CD4-positive, alpha-beta T cell (primary cell): ENCODE data around the gene NCKAP5. TPM values are rescaled to one million over a fixed set of nuclear protein-coding genes. Genes with fewer than 3 reads are reported as not detected.

Experiments used
- ATAC-seq: fragments of 200-7000 bp; cut with Tn5 transposase; one replicate; pipeline ENCODE4 v1.10.0; 2022; ENCODE audit warnings: mild to moderate bottlenecking; ENCODE audit not compliant: poor library complexity
- CTCF ChIA-PET: fragments of 350-600 bp; sonication (Branson Sonifier 250); formaldehyde crosslinking; loops from one replicate; lab custom pipeline; 2021; ENCODE audit warnings: antibody characterized with exemption, inconsistent platforms; lab: Charles Lee
- POLR2A ChIA-PET: fragments of 350-600 bp; sonication (Branson Sonifier 250); formaldehyde crosslinking; loops from one replicate; lab custom pipeline; 2021; ENCODE audit warnings: antibody characterized with exemption, inconsistent platforms; lab: Charles Lee
- DNase-seq, 14 experiments: peaks; one replicate each; pipeline ENCODE4 v3.0.0-alpha.2; 2013 to 2020; ENCODE audit warnings: mixed read lengths in 2 of 14
- H3K27ac ChIP-seq, 2 donors: one replicate each; pipeline versions ENCODE4 v1.5.1 to v1.7.0; 2013; ENCODE audit warnings: low read length in 2 of 2, low read depth in 1 of 2, mild to moderate bottlenecking in 1 of 2
- H3K27me3 ChIP-seq, 2 experiments: 1 replicate in 1 of 2; 2 replicates in 1 of 2; pipeline versions ENCODE4 v1.6.1 to v1.7.0; 2013; ENCODE audit warnings: low read length in 2 of 2, control low read depth in 1 of 2, mild to moderate bottlenecking in 1 of 2, moderate library complexity in 1 of 2; ENCODE audit not compliant: insufficient read depth in 2 of 2, control insufficient read depth in 1 of 2
- H3K36me3 ChIP-seq: one replicate; pipeline ENCODE4 v1.6.1; 2013; ENCODE audit warnings: low read length, control low read depth; ENCODE audit not compliant: insufficient read depth
- H3K4me1 ChIP-seq: one replicate; pipeline ENCODE4 v1.6.1; 2013; ENCODE audit warnings: low read length, control low read depth; ENCODE audit not compliant: insufficient read depth
- H3K4me3 ChIP-seq: one replicate; pipeline ENCODE4 v1.5.1; 2013; ENCODE audit warnings: mild to moderate bottlenecking, low read length, moderate library complexity
- H3K9me3 ChIP-seq, 2 experiments: 1 replicate in 1 of 2; 2 replicates in 1 of 2; pipeline versions ENCODE4 v1.6.1 to v1.7.0; 2013; ENCODE audit warnings: low read length in 2 of 2, mild to moderate bottlenecking in 2 of 2, control low read depth in 1 of 2, moderate library complexity in 1 of 2; ENCODE audit not compliant: control insufficient read depth in 1 of 2, insufficient read depth in 1 of 2
- H3K27ac Mint-ChIP-seq: one replicate; pipeline ENCODE4 v1.8.0; 2020; ENCODE audit warnings: mixed read lengths
- H3K27me3 Mint-ChIP-seq: one replicate; pipeline ENCODE4 v1.8.0; 2021; ENCODE audit warnings: mixed read lengths
- H3K36me3 Mint-ChIP-seq: one replicate; pipeline ENCODE4 v1.8.0; 2021; ENCODE audit warnings: low read depth, mixed read lengths
- H3K4me1 Mint-ChIP-seq: one replicate; pipeline ENCODE4 v1.8.0; 2021; ENCODE audit warnings: low read depth, mixed read lengths
- H3K4me3 Mint-ChIP-seq: one replicate; pipeline ENCODE4 v1.8.0; 2020; ENCODE audit warnings: mild to moderate bottlenecking, mixed read lengths
- H3K9me3 Mint-ChIP-seq: one replicate; pipeline ENCODE4 v1.8.0; 2020; ENCODE audit warnings: mixed read lengths
- CTCF ChIP-seq: fragments of 200-600 bp; IDR thresholded peaks from one replicate; pipeline ENCODE4 v1.8.0; 2022; ENCODE audit warnings: antibody characterized with exemption, mild to moderate bottlenecking
- intact Hi-C, 2 experiments: fragments of 100-400 bp; cut with DNase I in 1 of 2; cut with micrococcal nuclease in 1 of 2; formaldehyde crosslinking; loops; one replicate each; pipeline versions ENCODE4 v1.15.1 to v1.9.0; 2023 to 2025; cut with DNase I, micrococcal nuclease
- total RNA-seq, 174 experiments: library from RNA in 2 of 174; stranded (reverse) in 2 of 174; gene quantifications; one replicate each; pipeline ENCODE4 v1.2.3 and lab custom pipeline; 2021 to 2026

Gene NCKAP5
- total RNA-seq, 2 experiments from 2014 or later: not detected

- peaks cover under 1% of the 10 kb centered on the region for H3K9me3 Mint-ChIP-seq
- DNase-seq (no peak), ATAC-seq (no peak)
- no peak for TF ChIP-seq CTCF
- no peaks in the 10 kb centered on the region for H3K4me1 ChIP-seq
- H3K4me3 Mint-ChIP-seq: no peak overlapping the region
- no peak overlapping the region for H3K27ac ChIP-seq
- ChIA-PET CTCF (no interaction called here), POLR2A (no interaction called here)
- H3K4me1 Mint-ChIP-seq: no peaks in the 10 kb centered on the region
- no peak overlapping the region for H3K27ac Mint-ChIP-seq
- no peaks in the 10 kb centered on the region for H3K27me3 ChIP-seq
- intact Hi-C loops: no loop called here
- no peaks in the 10 kb centered on the region for H3K27me3 Mint-ChIP-seq
- H3K36me3 ChIP-seq: no peaks in the 10 kb centered on the region
- H3K36me3 Mint-ChIP-seq: no peaks in the 10 kb centered on the region
- no peak overlapping the region for H3K4me3 ChIP-seq
- H3K9me3 ChIP-seq: no peaks in the 10 kb centered on the region
Observed at GRCh38 chr2:133077269-133077822, 490.9 kb downstream of the NCKAP5 start.

GRCh38 chr2:133072837-133073694, 495.2 kb downstream of the NCKAP5 start:
- Mint-ChIP-seq H3K36me3 (no peaks in the 10 kb centered on the region), H3K27ac (no peak overlapping the region), H3K27me3 (no peaks in the 10 kb centered on the region), H3K9me3 (peaks cover 7% of the 10 kb centered on the region), H3K4me1 (no peaks in the 10 kb centered on the region), H3K4me3 (no peak overlapping the region)
- ATAC-seq: no peak
- Histone ChIP-seq H3K36me3 (no peaks in the 10 kb centered on the region), H3K27ac (no peak overlapping the region), H3K27me3 (no peaks in the 10 kb centered on the region), H3K4me1 (no peaks in the 10 kb centered on the region), H3K9me3 (peaks cover 0 to 6% of the 10 kb centered on the region in 2 experiments), H3K4me3 (no peak overlapping the region)
- ChIA-PET POLR2A (no interaction called here), CTCF (no interaction called here)
- TF ChIP-seq CTCF: no peak
- no peak for DNase-seq
- intact Hi-C loops: no loop called here

- intact Hi-C loops: no loop called here
- Histone ChIP-seq H3K4me3 (no peak overlapping the region), H3K27ac (no peak overlapping the region), H3K27me3 (no peaks in the 10 kb centered on the region), H3K9me3 (no peaks in the 10 kb centered on the region), H3K4me1 (no peaks in the 10 kb centered on the region), H3K36me3 (no peaks in the 10 kb centered on the region)
- Mint-ChIP-seq H3K4me3 (no peak overlapping the region), H3K9me3 (peaks cover 9% of the 10 kb centered on the region), H3K27ac (no peak overlapping the region), H3K4me1 (no peaks in the 10 kb centered on the region), H3K36me3 (no peaks in the 10 kb centered on the region), H3K27me3 (no peaks in the 10 kb centered on the region)
- TF ChIP-seq CTCF: no peak
- CTCF ChIA-PET: no interaction called here
- ATAC-seq (no peak), DNase-seq (no peak)
- POLR2A ChIA-PET: no interaction called here
Observed at GRCh38 chr2:133063775-133064174, 504.5 kb downstream of the NCKAP5 start.
